HG02885 (cell line): Measurements from ENCODE around the gene DPY30.

Experiments
- ATAC-seq: cut with Tn5 transposase; IDR thresholded peaks from one replicate; pipeline ENCODE4 v1.9.1; 2021; ENCODE audit warnings: mild to moderate bottlenecking; ENCODE audit not compliant: unreplicated experiment, poor library complexity

DPY30 gene

GRCh38 chr2:32010280-32010669 is 29.3 kb downstream of the DPY30 start:
- ATAC-seq: peak; percentile 60

DNA sequence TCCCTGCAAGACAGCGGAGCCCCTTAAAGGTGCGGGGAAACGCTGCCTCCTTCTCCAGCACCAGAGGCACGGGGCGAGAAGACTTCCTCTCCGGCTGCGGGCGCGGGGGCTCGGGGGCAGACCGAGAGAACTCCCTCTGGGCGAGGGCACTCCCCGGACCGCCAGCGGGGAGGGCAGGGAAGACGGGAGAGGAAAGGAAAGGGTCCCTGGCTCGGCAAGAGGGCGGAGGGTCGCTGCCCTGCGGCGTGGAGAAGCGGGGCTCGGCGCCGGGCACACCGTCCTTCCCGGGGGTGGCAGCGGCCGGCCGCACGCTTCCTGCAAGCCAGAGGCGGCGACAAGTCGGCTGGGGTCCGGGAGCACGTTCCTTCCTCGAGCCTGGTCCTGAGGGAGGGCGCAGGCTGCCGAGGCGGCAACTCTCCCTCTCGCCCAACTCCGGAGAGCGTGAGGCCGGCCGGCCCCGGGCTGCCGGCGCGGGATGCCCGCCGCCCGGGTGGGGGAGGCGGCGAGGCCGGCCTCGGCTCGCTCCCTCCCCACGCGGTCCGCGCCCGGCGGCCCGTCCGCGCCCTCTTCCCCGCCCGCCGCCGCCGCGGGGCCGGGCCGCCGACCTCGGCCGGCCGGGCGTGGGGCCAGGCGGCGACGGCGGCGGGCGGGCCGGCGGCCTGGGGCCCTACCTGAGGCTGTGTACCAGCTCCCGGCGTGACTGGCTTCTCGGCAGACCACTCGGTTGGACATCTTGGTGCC is 29.9 kb downstream of the DPY30 start:
- ATAC-seq: peak; percentile 30

- ATAC-seq: no peak
Measured at GRCh38 chr2:32008805-32009515, 30.6 kb downstream of the DPY30 start.

DNA sequence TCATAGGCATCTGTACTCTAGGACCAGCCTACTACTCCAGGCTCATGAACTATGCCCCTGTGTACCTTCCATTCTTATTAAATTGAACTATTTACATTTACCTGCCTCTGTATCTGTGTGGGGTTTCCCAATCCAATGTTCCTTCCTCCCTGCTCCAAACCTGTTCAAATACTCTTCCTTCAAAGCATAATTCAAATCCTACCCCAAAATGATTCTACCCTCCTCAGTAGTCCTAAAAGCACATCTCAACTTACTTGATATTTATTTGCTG is 32.5 kb downstream of the DPY30 start:
- ATAC-seq: no peak

DNA sequence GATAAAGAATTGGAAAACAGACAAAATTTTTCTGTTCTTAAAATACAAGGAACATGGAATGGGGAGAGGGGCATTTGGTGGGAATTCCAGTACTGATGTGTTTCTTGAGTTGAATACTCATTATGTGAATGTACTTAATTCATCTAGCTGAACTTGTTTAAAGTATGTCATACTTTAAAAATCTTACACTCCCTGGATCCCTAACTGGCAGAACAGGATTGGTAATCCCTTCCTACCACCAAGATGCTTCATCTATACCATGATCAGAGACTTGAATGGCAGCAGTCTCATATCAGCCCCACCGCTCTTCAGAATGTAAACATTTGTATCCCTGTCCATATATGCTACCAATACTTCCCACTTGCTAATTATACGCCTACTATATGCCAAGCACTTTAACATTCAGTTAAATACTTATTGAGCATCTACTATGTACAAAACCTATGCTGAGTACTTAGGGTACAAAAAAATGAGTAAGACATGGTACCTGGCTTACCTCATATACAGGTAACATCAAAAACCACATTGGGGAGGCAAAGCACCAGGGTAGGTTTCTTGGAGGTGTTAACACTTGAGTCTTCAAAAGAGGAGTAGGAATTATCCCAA is 34.1 kb downstream of the DPY30 start:
- ATAC-seq: no peak

GRCh38 chr2:32003791-32004190 is 35.8 kb downstream of the DPY30 start:
- ATAC-seq: no peak

DNA sequence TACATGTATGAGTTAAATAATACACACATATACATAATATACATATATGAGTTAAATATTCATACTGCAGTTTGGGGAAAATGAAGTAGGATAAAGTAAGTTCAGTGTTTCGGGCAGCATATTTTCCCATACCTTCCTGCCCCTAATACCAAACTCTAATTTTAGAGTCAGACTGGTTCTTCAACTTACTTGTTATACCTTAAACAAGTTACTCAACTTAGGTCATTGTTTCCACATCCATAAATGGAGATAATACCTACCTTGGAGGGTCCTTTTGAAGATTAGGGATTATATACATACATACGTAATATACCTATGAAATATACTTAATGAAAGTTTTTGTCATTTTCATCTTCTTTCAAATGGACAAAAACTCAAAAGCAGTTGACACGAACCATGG is 37.2 kb downstream of the DPY30 start:
- no peak for ATAC-seq

GRCh38 chr2:31999438-31999837 is 40.2 kb downstream of the DPY30 start:
- ATAC-seq: no peak

- ATAC-seq: no peak
Measured at GRCh38 chr2:31998731-31999383, 40.7 kb downstream of the DPY30 start.

DNA sequence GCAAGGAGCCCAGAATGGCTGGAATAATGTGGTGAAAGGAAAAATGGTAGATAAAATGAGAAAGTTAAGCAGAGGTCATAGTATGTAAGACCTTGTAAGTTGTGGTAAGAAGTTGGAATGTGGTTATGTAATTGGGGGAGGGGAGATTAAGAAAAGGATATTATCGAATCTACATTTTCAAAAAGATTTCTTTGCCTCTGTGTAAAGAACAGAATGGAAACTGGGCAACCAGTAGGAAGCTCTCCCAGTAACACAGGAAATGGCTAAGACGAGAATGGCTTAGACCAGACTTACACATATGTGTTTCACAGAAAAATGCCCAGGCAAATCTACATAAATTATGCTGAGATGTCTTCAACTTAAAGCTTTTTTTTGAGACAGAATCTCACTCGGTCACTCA is 42.0 kb downstream of the DPY30 start:
- no peak for ATAC-seq

- no peak for ATAC-seq
Measured at GRCh38 chr2:31996571-31997150, 42.9 kb downstream of the DPY30 start.

- no peak for ATAC-seq
Measured at GRCh38 chr2:31992934-31993333, 46.7 kb downstream of the DPY30 start.

- ATAC-seq: no peak
Measured at GRCh38 chr2:31992025-31992579, 47.5 kb downstream of the DPY30 start.

GRCh38 chr2:31989946-31990345 is 49.7 kb downstream of the DPY30 start:
- ATAC-seq: no peak

- ATAC-seq: no peak
Measured at GRCh38 chr2:31987454-31988220, 52.0 kb downstream of the DPY30 start.

DNA sequence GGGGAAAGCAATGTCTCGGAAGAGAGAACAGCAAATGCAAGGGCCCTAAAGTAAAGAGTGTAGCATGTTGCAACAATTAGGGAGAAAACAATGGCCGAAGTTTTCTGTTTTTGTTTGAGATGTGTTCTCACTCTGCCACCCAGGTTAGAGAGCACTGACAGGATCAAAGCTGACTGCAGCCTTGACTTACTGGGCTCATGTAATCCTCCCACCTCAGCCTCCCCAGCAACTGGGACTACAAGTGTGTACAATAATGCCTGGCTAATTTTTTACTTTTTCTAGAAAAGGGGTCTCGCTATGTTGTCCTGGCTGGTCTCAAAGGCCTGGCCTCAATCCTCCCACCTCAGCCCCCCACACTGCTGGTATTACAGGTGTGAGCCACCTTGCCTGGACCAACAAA is 52.7 kb downstream of the DPY30 start:
- ATAC-seq: no peak

DNA sequence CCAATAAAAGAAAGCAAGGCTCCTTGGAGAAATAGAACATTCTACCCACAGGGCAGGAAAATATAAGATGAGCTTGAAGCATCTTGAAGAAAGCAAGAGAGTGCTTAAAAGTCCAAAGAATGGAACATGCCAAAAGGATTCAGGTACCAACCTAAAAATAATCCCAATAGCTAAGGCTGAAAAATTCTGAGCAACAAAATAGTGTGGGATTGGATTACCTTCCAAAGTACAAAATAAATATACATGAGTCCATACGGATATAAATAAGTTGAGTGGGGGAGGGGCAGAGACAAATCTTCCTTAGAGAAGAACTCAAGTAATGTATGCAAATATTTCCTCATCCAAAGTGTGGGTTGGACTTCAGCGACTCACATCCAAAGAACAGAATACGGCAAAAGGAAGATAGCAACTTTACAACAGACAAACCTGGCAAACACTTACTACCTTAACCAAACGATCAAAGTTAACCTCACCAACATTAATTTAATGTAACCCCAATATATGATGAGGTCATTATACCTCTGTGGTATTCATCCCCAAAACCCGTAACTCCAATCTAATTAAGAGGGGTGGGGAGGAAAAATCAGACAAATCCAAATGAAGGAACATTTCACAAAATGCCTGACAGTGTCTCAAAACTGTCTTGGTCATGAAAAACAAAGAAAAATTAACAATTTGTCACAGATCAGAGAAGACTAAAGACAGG is 55.7 kb downstream of the DPY30 start:
- ATAC-seq: no peak

DNA sequence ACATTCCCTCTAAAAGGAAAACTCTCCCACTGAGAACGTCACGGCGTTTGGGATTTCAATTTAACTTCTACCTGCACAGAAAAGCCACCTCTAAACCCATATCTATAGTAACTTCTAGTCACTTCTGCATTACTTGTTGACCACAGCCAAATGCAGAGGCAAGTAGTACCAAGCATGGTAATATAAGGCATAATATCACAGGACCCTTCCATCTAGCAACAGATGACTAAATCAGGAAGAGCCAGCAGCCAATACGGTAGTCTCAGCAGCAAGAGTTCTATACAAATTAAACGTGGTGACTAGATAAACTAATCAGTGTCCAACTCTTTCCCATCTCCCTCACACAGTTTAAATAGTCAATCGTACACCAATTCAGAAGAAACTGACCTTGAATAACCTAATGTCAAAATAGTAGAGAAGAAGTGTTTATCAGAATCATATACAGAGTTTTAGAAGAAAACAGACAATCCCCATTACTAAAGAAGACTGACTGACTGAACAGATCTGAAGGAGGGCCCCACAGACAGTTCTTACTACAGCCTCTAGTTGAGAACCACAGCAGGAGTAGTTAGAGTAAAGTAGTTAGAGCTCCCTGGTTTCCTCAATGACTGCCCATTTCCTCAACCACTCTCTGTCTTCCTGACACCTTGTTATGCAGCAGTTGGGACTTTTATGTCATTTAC is 58.8 kb downstream of the DPY30 start:
- ATAC-seq: peak; percentile 99

DNA sequence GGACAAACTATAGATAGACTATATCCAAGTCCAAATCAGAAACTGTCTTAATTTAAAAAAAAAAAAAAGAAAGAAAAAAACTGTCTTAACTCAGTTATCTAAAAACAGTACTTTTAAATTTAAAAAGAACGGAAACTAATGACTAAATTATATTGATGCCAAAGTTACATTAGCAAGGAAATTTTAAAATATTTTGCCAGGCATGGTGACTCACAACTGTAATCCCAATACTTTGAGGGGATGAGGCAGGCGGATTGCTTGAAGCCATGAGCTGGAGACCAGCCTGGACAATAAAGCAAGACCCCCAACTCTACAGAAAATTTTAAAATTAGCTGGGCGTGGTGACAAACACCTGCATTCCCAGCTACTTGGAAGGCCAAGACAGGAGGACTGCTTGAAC is 59.6 kb downstream of the DPY30 start:
- no peak for ATAC-seq
